Measurements from ENCODE around the gene GRB14.
"Not testable (repeated sequence)": the region's sequence is repeated elsewhere in the genome, so short reads cannot be mapped to it uniquely, and the experiment has no call there.

GRB14 gene

GRCh38 chr2:164558450-164558849, 62.8 kb downstream of the GRB14 start:
- no peak for DNase-seq (ENCODE audit: low read depth)

GRCh38 chr2:164554487-164554886, 66.8 kb downstream of the GRB14 start:
- DNase-seq (ENCODE audit: low read depth), result no peak

- DNase-seq (ENCODE audit: low read depth), result no peak
Observed at GRCh38 chr2:164551519-164551918, 69.8 kb downstream of the GRB14 start.

GRCh38 chr2:164549705-164550104, 71.6 kb downstream of the GRB14 start:
- not testable (repeated sequence) for DNase-seq (ENCODE audit: low read depth)

- no peak for DNase-seq (ENCODE audit: low read depth)
Observed at GRCh38 chr2:164545484-164545883, 75.8 kb downstream of the GRB14 start.

GRCh38 chr2:164542581-164543021, 78.7 kb downstream of the GRB14 start:
- DNase-seq (ENCODE audit: low read depth), result peak; percentile 17

GRCh38 chr2:164538240-164538866, 82.9 kb downstream of the GRB14 start:
- DNase-seq (ENCODE audit: low read depth), result peak; percentile 17

GRCh38 chr2:164535280-164536025, 85.8 kb downstream of the GRB14 start:
- DNase-seq (ENCODE audit: low read depth), result no peak

- DNase-seq (ENCODE audit: low read depth), result no peak
Observed at GRCh38 chr2:164530464-164530863, 90.8 kb downstream of the GRB14 start.

GRCh38 chr2:164523726-164524125, 97.6 kb downstream of the GRB14 start:
- no peak for DNase-seq (ENCODE audit: low read depth)

- DNase-seq (ENCODE audit: low read depth), result no peak
Observed at GRCh38 chr2:164523009-164523408, 98.3 kb downstream of the GRB14 start.

GRCh38 chr2:164522561-164522981, 98.7 kb downstream of the GRB14 start:
- no peak for DNase-seq (ENCODE audit: low read depth)

GRCh38 chr2:164515734-164516133, 105.5 kb downstream of the GRB14 start:
- no peak for DNase-seq (ENCODE audit: low read depth)

- DNase-seq (ENCODE audit: low read depth), result no peak
Observed at GRCh38 chr2:164515030-164515429, 106.3 kb downstream of the GRB14 start.

- DNase-seq (ENCODE audit: low read depth), result no peak
Observed at GRCh38 chr2:164514491-164514890, 106.8 kb downstream of the GRB14 start.

- no peak for DNase-seq (ENCODE audit: low read depth)
Observed at GRCh38 chr2:164512871-164513270, 108.4 kb downstream of the GRB14 start.

GRCh38 chr2:164511738-164512137, 109.5 kb downstream of the GRB14 start:
- DNase-seq (ENCODE audit: low read depth), result no peak

- DNase-seq (ENCODE audit: low read depth), result no peak
Observed at GRCh38 chr2:164510895-164511294, 110.4 kb downstream of the GRB14 start.

- DNase-seq (ENCODE audit: low read depth), result no peak
Observed at GRCh38 chr2:164509137-164509877, 112.0 kb downstream of the GRB14 start.

GRCh38 chr2:164504253-164504652, 117.0 kb downstream of the GRB14 start:
- DNase-seq (ENCODE audit: low read depth), result no peak

- no peak for DNase-seq (ENCODE audit: low read depth)
Observed at GRCh38 chr2:164498836-164499235, 122.4 kb downstream of the GRB14 start.

GRCh38 chr2:164496881-164497280, 124.4 kb downstream of the GRB14 start:
- no peak for DNase-seq (ENCODE audit: low read depth)

- no peak for DNase-seq (ENCODE audit: low read depth)
Observed at GRCh38 chr2:164496421-164496820, 124.9 kb downstream of the GRB14 start.

All from fibroblast of the conjunctiva (primary cell).